HL-60 (cell line): ENCODE measurements around the gene HOXC13.

Experiments used
- DNase-seq, 2 experiments: peaks; one replicate each; pipeline ENCODE4 v3.0.0-alpha.2; 2010 to 2020; ENCODE audit warnings: low read depth in 1 of 2, low spot score in 1 of 2
- H3K27ac ChIP-seq: fragments of 250-450 bp; sonication (Bioruptor Pico); replicated peaks from 2 replicates; pipeline ENCODE4 v1.5.1; 2020; ENCODE audit warnings: mild to moderate bottlenecking, moderate library complexity
- H3K27me3 ChIP-seq: fragments of 250-450 bp; sonication (Bioruptor Pico); 2 replicates; pipeline ENCODE4 v1.5.1; 2021; ENCODE audit warnings: mild to moderate bottlenecking, moderate library complexity; ENCODE audit not compliant: insufficient read depth, poor library complexity, severe bottlenecking
- H3K4me3 ChIP-seq: replicated peaks from 2 replicates; pipeline ENCODE4 v1.5.1; 2011; ENCODE audit warnings: mild to moderate bottlenecking, control low read depth, low read length; ENCODE audit not compliant: insufficient read depth
- CTCF ChIP-seq: IDR thresholded peaks from one replicate; pipeline ENCODE4 v1.5.1; 2011; ENCODE audit warnings: low read length, control low read depth, inconsistent platforms; ENCODE audit not compliant: insufficient read depth
- GABPA ChIP-seq: IDR thresholded peaks from 2 replicates; pipeline ENCODE4 v1.6.1; 2012; ENCODE audit warnings: low read depth
- POLR2AphosphoS5 ChIP-seq: IDR thresholded peaks from 2 replicates; pipeline ENCODE4 v1.6.1; 2012; ENCODE audit warnings: low read depth
- SPI1 ChIP-seq: IDR thresholded peaks from 2 replicates; pipeline ENCODE4 v1.6.1; 2012; ENCODE audit warnings: low read depth, mild to moderate bottlenecking, borderline replicate concordance
- TF ChIP-seq, protein P1 (sequence below): IDR thresholded peaks from 2 replicates; pipeline ENCODE4 v1.6.1; 2012; ENCODE audit warnings: low read depth; ENCODE audit not compliant: insufficient replicate concordance

Gene HOXC13

DNA sequence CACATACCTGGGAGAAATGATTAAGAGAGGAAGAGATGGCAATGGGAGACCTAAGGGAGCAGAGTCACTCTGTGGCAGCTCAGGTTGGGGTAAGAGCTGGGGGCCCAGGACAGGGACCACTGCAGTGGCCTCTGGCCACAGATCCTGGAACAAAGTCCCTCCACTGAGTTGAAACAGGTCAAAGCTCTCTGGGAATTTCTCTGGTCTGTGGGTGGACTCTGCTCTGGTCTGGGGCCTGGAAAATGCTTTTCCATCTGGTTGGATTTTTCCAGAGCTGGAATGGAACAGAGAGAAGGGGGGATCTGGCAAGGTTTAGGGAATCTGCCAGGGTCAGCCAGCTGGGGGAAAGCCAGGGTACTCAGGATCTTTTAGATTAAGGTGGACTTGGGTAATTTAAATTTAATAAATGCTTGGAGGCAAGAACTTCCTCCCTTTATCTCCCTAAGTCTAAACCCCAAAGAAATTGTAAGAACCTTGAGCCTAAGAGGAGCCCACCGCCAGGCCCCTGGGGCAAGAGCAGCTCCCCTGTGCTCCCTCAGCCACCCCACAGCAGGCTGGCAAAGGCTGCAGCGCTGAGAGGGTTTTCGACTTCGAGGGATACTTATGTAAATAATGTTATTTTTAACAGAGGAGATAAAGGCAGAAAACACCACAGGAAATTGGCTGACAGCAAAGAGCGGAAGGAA lies 50.1 kb downstream of the HOXC13 start:
- Histone ChIP-seq H3K4me3 (no peak overlapping the region), H3K27me3 (peaks cover 60% of the 10 kb centered on the region), H3K27ac (no peak overlapping the region)
- DNase-seq: no peak
- TF ChIP-seq POLR2AphosphoS5 (no peak), GABPA (0 out of 2 replicates have a peak, but pooled peaks have one; percentile 18), SPI1 (no peak)

GRCh38 chr12:53989227-53990113 lies 50.8 kb downstream of the HOXC13 start:
- TF ChIP-seq POLR2AphosphoS5: no peak
- peak; percentile 45 for TF ChIP-seq CTCF
- TF ChIP-seq, protein P1, sequence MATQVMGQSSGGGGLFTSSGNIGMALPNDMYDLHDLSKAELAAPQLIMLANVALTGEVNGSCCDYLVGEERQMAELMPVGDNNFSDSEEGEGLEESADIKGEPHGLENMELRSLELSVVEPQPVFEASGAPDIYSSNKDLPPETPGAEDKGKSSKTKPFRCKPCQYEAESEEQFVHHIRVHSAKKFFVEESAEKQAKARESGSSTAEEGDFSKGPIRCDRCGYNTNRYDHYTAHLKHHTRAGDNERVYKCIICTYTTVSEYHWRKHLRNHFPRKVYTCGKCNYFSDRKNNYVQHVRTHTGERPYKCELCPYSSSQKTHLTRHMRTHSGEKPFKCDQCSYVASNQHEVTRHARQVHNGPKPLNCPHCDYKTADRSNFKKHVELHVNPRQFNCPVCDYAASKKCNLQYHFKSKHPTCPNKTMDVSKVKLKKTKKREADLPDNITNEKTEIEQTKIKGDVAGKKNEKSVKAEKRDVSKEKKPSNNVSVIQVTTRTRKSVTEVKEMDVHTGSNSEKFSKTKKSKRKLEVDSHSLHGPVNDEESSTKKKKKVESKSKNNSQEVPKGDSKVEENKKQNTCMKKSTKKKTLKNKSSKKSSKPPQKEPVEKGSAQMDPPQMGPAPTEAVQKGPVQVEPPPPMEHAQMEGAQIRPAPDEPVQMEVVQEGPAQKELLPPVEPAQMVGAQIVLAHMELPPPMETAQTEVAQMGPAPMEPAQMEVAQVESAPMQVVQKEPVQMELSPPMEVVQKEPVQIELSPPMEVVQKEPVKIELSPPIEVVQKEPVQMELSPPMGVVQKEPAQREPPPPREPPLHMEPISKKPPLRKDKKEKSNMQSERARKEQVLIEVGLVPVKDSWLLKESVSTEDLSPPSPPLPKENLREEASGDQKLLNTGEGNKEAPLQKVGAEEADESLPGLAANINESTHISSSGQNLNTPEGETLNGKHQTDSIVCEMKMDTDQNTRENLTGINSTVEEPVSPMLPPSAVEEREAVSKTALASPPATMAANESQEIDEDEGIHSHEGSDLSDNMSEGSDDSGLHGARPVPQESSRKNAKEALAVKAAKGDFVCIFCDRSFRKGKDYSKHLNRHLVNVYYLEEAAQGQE: no peak
- Histone ChIP-seq H3K27ac (no peak overlapping the region), H3K27me3 (peaks cover 68% of the 10 kb centered on the region), H3K4me3 (no peak overlapping the region)
- peak in 1 of 2 experiments; percentile 74 for DNase-seq

DNA sequence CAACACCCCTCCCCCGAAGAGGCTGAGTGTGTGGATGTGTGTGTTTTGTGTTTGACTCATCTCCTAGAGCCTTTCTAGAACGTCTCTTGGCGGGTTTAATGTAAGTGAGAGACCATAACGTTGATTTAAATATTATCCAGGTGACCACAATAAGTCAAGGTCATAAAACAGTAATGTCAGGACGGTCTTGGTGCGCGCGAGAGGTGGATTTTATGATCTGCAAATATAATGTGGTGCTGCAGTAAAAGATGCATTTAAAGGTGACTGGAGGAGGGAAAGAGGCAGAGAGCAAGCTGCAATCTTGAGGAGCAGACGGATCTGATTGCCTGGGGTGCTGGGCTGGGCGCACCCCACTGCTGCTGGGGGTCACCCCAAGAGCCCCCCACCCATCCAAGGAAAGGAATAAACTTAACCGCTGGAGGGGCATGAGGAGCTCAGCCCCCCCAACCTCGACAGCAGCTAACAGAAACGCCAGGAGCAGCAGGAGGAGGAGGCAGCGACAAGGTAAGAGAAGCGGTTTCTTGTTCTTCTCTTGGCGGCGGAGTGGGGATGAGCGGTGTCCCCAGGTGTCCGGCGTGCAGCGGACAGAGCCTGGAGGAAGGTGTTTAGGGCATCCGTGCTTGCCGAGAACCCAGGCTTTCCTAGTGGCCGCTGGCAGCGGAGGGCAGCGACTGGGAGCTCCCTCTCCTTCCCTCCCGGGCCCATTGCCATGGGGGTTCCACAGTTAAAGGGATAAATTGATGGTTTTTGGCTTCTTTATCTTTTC lies 51.9 kb downstream of the HOXC13 start:
- Histone ChIP-seq H3K4me3 (no peak overlapping the region), H3K27ac (no peak overlapping the region), H3K27me3 (peaks cover 74% of the 10 kb centered on the region)
- no peak for DNase-seq
- no peak for TF ChIP-seq POLR2AphosphoS5
- TF ChIP-seq, protein P1: no peak
- no peak for TF ChIP-seq SPI1
- no peak for TF ChIP-seq GABPA
- TF ChIP-seq CTCF: no peak

DNA sequence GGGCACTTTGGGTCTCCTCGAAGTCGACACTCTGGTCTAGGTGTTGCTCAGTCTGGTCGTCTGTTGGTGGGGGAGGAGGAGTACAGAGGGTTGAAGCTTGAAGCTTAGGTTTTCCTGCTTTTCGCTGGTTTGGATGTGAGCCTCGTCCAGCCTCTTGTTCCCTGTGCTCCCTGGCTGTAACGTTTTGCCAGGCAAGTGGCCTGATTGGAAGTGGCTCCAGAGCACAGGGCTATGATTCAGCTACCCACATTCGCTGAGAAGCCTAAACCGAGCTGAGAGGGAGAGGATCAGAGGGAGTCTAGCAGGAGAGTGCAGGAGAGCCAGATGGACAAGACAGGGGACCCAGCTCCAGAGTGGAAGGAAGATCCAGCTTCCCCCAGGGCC lies 52.4 kb downstream of the HOXC13 start:
- no peak overlapping the region for H3K4me3 ChIP-seq
- peaks cover 75% of the 10 kb centered on the region for H3K27me3 ChIP-seq
- TF ChIP-seq SPI1 (no peak), CTCF (no peak), GABPA (no peak), POLR2AphosphoS5 (no peak)
- TF ChIP-seq, protein P1: no peak
- no peak for DNase-seq
- no peak overlapping the region for H3K27ac ChIP-seq
